HepG2 (cell line): ENCODE measurements around the gene POLR3F. TPM values are rescaled to one million over a fixed set of nuclear protein-coding genes. Genes with fewer than 3 reads are reported as not detected.

ENCODE experiments used
- BCLAF1 ChIP-seq: fragments of 450-650 bp; IDR thresholded peaks from 2 replicates; pipeline ENCODE4 v1.6.1; 2017; ENCODE audit warnings: mild to moderate bottlenecking
- GLI4 ChIP-seq: sonication (generic); formaldehyde crosslinking; IDR thresholded peaks from 2 replicates; pipeline ENCODE4 v1.5.1; 2020; ENCODE audit warnings: missing genetic modification reagents, mild to moderate bottlenecking, moderate library complexity, borderline replicate concordance
- IRX3 ChIP-seq: sonication (generic); formaldehyde crosslinking; IDR thresholded peaks from 2 replicates; pipeline ENCODE4 v1.8.1; 2023; ENCODE audit warnings: mild to moderate bottlenecking, low read depth, missing genetic modification reagents, borderline replicate concordance
- KLF11 ChIP-seq: IDR thresholded peaks from 2 replicates; pipeline ENCODE4 v1.6.1; 2016; ENCODE audit warnings: missing compliant biosample characterization
- NFRKB ChIP-seq: fragments of 450-650 bp; IDR thresholded peaks from 2 replicates; pipeline ENCODE4 v1.6.1; 2017
- PAXIP1 ChIP-seq: sonication (generic); formaldehyde crosslinking; conservative IDR thresholded peaks from 2 replicates; pipeline ENCODE4 v1.4.0; 2020; ENCODE audit warnings: mild to moderate bottlenecking, missing genetic modification reagents, moderate library complexity
- POGK ChIP-seq: sonication (generic); formaldehyde crosslinking; conservative IDR thresholded peaks from 2 replicates; pipeline ENCODE4 v1.8.0; 2022; ENCODE audit warnings: mild to moderate bottlenecking, moderate library complexity, missing genetic modification reagents
- THYN1 ChIP-seq: sonication (generic); formaldehyde crosslinking; IDR thresholded peaks from 2 replicates; pipeline ENCODE4 v1.8.1; 2023; ENCODE audit warnings: low read depth, mild to moderate bottlenecking, moderate library complexity, missing genetic modification reagents, borderline replicate concordance
- U2AF2 ChIP-seq: fragments of 200-400 bp; formaldehyde crosslinking; IDR thresholded peaks from 2 replicates; pipeline ENCODE4 v1.6.1; 2017; ENCODE audit warnings: low read depth, mild to moderate bottlenecking, low read length
- ZMYM2 ChIP-seq: sonication (generic); formaldehyde crosslinking; IDR thresholded peaks from 2 replicates; pipeline ENCODE4 v1.8.0; 2022; ENCODE audit warnings: mild to moderate bottlenecking, missing genetic modification reagents
- ZNF224 ChIP-seq: sonication (generic); formaldehyde crosslinking; IDR thresholded peaks from 2 replicates; pipeline ENCODE4 v1.5.0; 2020; ENCODE audit warnings: mild to moderate bottlenecking, missing genetic modification reagents
- ZNF335 ChIP-seq: sonication (generic); formaldehyde crosslinking; IDR thresholded peaks from 2 replicates; pipeline ENCODE4 v1.4.0; 2020; ENCODE audit warnings: missing genetic modification reagents
- ZNF350 ChIP-seq: sonication (generic); formaldehyde crosslinking; IDR thresholded peaks from 2 replicates; pipeline ENCODE4 v1.4.0; 2020; ENCODE audit warnings: mild to moderate bottlenecking, low read depth, missing genetic modification reagents, borderline replicate concordance
- ZNF644 ChIP-seq: IDR thresholded peaks from 2 replicates; pipeline ENCODE4 v1.6.1; 2016; ENCODE audit warnings: low read depth
- ZNF784 ChIP-seq: sonication (generic); formaldehyde crosslinking; IDR thresholded peaks from 2 replicates; pipeline ENCODE4 v1.5.1; 2020; ENCODE audit warnings: missing genetic modification reagents, mild to moderate bottlenecking, borderline replicate concordance
- ZNF891 ChIP-seq: sonication (generic); formaldehyde crosslinking; IDR thresholded peaks from 2 replicates; pipeline ENCODE4 v1.5.0; 2020; ENCODE audit warnings: mild to moderate bottlenecking, missing genetic modification reagents
- ZSCAN5A ChIP-seq: sonication (generic); formaldehyde crosslinking; IDR thresholded peaks from 2 replicates; pipeline ENCODE4 v1.8.0; 2022; ENCODE audit warnings: mild to moderate bottlenecking, missing genetic modification reagents, borderline replicate concordance
- polyA plus RNA-seq, 8 experiments: library from polyadenylated mRNA; depleted of rRNA in 3 of 8; stranded (reverse) in 7 of 8; unstranded in 1 of 8; fragments of >200 nt; fragmentation: Illumina TruSeq in 4 of 8; extraction: Trizol in 4 of 8; gene quantifications; 2 replicates each; pipeline versions ENCODE4 v1.2.1 to v1.2.3, GENCODE V29; 2011 to 2016; ENCODE audit warnings: low read depth in 4 of 8, missing spikeins in 1 of 8, mixed read lengths in 1 of 8; ENCODE audit not compliant: insufficient read depth in 1 of 8
- total RNA-seq, 5 experiments: library from RNA; depleted of rRNA; stranded (reverse); fragments of >200 nt; fragmentation: Illumina TruSeq; extraction: Trizol; gene quantifications; 2 replicates each; pipeline ENCODE4 v1.2.3, GENCODE V29; 2016; ENCODE audit warnings: low read depth in 1 of 5

The POLR3F gene
- total and polyA plus RNA-seq, 2 of the 13 experiments (the other 11 are each of a cell fraction or from before 2014, with no cell fraction given): 11.7 to 25.5 TPM

GRCh38 chr20:18496740-18497592, 29.8 kb downstream of the POLR3F start, which contains the start of gene RBBP9 (continued):
- TF ChIP-seq ZNF784: peak; percentile 57; the same call in 1 of the 2 replicates
- TF ChIP-seq BCLAF1: no peak
- TF ChIP-seq ZMYM2 (CRISPR knock-in tag): no peak
- TF ChIP-seq THYN1 (CRISPR knock-in tag): peak; percentile 63; the same call in 1 of the 2 replicates
- TF ChIP-seq ZNF891 (CRISPR knock-in tag): peak; percentile 94
- TF ChIP-seq ZNF644: peak; percentile 40; the same call in 1 of the 2 replicates
- TF ChIP-seq ZNF350 (CRISPR knock-in tag): peak; percentile 98
- peak; percentile 16; the same call in 1 of the 2 replicates for TF ChIP-seq ZSCAN5A
- no peak; the same call in 1 of the 2 replicates for TF ChIP-seq IRX3 (CRISPR knock-in tag)
- no peak for TF ChIP-seq ZNF224 (CRISPR knock-in tag)
- TF ChIP-seq GLI4 (CRISPR knock-in tag): peak; percentile 68; the same call in 1 of the 2 replicates
- peak; percentile 52; the same call in 1 of the 2 replicates for TF ChIP-seq PAXIP1 (CRISPR knock-in tag)
- TF ChIP-seq U2AF2: no peak
- peak; percentile 100 for TF ChIP-seq POGK
- no peak for TF ChIP-seq NFRKB
- peak; percentile 99 for TF ChIP-seq ZNF335 (CRISPR knock-in tag)
- peak; percentile 90 for TF ChIP-seq KLF11
